NCI-H1105 treated with DMSO at 0.1 percent for 48 hours (cell line): Measurements from ENCODE around the gene TBCK.
A peak's percentile ranks its signal among the peaks of the same experiment; 100 is the strongest.
"Not testable (repeated sequence)": the region's sequence is repeated elsewhere in the genome, so short reads cannot be mapped to it uniquely, and the experiment has no call there.

ENCODE experiments used
- DNase-seq: peaks from one replicate; lab custom pipeline; 2025; lab: John Stamatoyannopoulos, UW

TBCK gene

DNA sequence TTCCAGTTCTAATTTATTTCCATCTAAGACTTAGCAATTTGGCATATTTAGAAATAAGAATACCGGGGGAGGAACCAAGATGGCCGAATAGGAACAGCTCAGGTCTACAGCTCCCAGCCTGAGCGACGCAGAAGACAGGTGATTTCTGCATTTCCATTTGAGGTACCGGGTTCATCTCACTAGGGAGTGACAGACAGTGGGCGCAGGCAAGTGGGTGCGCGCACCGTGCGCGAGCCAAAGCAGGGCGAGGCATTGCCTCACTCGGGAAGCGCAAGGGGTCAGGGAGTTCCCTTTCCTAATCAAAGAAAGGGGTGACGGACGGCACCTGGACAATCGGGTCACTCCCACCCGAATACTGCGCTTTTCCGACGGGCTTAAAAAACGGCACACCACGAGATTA is 102.7 kb downstream of the TBCK start:
- not testable (repeated sequence) for DNase-seq

DNA sequence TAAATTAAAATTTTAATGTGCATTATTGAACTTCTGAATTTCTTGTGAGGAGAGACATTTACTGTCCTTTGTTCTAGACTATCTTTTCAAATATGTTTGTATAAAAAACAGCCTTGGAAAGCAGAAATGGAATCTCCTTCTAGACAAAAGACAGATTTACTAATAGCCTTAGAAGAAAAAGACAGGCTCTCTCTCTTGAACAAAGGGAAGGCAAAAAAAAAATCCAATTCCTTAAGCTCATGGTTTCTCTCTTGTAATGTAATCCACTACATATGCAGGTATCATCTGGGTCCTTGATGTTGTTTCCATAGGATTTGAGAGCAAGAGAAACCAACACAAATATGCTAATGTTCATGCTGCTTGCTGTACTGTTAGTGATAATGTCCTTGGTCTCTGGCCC is 106.0 kb downstream of the TBCK start:
- no peak for DNase-seq

DNA sequence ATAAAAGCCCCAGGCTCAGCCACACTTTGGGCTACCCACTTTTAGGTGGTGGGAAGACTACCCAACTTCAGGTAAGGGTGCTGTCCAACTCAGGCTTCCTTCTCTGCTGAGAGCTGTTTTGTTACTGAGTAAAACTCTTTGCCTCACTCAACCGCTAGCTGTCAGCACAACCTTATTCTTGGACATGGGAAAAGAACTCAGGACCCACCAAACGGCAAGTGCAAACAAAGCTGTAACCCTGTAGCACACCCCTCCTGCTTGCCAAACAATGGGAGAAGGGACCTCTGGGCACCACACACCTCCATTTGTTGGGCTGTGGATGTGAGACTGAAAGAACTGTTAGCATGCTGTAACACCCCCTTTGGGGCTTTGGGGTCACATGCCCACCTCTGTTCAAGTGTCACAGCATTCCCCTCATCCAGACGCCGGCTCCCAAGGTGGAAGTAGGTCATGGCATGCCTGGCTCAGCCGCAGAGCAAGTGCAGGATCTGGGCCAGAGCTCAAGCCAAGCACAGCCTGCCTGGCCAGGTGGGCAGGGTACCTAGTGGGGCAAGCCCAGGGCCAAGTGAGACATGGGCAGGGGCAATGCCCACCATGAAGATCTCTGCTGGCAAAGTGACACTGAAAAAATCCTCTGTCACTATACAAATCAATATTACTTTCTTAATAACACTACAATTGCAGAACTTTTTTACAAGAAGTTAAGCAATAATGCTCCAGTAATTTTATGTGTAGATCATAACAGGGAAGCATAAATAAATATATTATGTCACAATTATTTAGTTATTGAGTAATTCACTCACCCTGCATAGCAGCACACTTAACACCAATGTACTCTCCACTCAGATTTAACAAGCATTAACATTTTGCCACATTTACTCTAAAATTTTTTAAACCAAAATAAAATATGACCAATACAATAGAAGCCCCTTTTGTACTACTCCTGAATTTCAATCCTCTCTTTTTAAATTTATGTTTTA is 107.2 kb downstream of the TBCK start:
- DNase-seq: no peak

DNA sequence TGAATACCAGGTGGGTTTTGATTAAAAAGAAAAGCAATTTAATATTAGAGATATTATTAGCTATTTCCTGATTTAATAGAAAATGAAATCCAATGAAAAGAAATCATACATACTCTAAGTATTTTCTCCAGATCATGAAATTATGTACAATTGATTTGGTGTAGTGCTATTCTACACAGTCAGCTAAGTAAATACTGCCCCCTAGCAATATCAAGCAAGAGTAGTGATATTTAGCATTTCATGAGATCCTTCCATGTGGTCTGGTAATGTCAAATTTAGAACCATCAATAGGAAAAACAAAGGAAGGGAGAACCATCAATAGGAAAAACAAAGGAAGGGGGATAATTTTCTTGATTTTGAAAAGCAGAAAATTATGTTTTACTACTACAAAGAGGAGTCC is 114.6 kb downstream of the TBCK start:
- DNase-seq: peak; percentile 35

DNA sequence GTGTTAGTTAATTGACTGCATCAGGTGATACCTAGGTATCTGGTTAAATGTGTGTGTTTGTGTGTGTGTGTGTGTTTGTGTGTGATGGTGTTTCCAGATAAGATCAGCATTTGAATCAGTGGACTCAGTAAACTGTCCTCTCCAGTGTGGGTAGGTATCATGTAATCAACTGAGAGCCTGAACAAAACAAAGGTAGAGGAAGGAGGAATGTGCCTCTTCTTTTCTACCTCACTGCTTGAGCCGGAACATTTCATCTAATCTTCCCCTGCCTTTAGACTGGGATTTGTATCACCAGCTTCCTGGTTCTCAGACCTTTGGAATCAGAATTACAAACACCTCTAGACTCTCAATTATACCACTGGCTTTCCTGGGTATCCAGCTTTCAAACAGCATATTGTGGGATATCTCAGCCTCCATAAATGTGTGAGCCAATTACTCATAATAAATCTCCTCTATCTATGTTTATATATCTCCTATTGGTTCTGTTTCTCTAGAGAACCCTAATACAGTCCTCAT is 120.5 kb downstream of the TBCK start:
- DNase-seq: no peak

DNA sequence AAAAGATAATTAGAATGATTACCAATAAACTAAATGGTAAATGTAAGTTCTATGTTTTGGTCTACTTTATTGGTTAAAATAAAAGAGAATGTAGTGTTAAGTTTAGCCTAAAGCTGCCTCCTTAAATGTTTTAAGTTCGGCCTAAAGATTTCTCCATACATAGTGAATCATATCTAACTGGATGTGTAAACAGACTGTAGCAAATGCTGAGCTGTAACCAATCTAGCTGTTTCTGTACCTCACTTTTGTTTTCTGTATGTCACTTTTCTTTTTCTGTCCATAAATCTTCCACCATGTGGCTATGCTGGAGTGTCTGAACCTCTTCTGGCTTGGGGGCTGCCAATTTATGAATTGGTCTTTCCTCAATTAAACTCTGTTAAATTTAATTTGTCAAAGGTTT is 121.2 kb downstream of the TBCK start:
- DNase-seq: no peak

DNA sequence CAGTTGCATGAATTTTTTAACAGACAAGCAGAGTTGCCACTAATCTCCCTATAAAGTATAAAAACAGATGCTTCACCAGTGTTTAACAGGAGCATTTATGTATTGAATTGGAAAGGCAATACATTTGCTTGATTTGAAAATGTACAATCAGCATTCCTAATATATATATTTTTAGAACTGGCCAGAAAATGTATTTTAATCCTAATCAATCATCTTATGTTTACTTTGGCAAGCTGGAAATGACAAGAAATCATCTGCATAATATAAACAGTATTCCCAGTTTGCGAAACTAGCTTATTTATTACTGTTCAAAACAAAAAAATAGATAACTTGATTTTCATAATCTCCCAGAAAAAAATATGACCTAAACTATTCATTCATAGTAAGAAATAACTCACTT is 123.9 kb downstream of the TBCK start:
- DNase-seq: no peak

DNA sequence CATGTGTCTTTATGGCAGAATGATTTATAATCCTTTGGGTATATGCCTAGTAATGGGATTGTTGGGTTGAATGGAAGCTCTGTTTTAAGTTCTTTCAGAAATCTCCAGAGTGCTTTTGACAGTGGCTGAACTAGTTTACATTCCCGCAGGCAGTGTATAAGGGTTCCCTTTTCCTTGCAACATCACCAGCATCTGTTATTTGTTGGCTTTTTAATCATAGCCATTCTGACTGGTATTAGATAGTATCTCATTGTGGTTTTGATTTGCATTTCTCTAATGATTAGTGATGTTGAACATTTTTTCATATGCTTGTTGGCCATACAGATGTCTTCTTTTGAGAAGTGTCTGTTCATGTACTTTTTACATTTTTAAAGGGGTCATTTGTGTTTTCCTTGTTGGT is 129.8 kb downstream of the TBCK start:
- no peak for DNase-seq

DNA sequence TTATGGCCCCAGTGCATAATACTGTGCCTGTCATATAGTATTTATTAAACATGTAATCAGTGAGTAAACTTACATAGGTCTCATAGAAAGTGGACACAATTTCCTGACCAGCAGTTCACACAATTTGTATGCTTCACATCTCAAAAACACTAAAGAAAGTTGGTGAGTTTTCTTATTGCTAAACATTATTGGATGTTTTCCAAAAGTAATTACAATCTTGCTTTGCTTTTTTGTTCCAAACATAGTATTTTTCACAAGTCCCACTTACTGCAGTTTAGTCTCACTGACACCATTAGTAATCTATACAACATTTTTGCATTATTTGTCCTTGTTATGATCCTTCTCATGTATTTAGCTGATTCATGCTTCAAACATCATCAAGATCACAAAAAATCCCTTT is 132.5 kb downstream of the TBCK start:
- DNase-seq: no peak

DNA sequence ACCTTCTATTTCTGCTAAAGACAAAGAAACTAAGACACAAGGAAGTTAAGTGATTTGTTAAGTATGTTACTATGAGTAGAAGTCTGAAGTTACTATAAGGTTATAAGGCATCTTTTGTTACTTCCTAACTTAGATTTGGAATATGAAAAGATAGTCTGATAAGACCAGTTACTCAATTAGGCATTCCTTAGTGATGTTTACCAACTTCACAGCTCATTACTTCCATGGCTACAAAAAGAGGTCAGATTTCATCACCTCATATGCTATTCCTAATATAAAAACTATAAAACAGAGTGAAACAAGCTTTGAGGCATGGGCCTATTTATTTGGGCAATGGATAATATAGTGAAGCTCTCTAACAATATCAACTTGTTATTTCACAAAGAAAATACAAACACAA is 143.1 kb downstream of the TBCK start:
- DNase-seq: no peak

DNA sequence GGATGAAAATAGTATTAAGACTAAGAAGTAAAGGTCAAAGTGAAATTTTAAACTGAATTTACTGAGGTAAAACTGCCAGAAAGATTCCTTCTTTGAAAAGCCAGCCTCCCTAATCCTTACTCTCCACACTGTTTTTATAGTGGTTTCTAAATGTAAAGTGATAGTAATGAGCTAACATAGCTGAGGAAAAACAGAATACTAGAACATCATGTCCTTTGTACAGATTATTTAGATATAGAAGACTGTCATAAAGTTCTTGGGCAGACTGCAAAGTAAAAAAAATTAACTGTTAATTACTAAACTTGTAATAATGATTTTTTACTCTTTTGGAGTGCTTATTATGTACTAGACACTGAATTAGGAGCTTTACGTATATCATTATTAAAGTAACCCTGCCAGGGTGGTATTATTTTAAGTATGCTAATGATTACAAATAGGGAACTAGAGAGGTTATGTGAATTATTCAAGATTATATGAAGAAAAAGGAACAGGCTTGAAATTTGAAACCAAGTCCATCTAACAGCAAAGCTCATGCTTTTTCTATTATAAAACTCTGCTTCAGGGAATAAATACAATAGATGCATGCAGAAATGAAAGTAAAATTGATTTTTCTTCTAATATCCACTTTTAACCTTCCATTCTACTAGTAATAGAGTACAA is 150.5 kb downstream of the TBCK start:
- no peak for DNase-seq

DNA sequence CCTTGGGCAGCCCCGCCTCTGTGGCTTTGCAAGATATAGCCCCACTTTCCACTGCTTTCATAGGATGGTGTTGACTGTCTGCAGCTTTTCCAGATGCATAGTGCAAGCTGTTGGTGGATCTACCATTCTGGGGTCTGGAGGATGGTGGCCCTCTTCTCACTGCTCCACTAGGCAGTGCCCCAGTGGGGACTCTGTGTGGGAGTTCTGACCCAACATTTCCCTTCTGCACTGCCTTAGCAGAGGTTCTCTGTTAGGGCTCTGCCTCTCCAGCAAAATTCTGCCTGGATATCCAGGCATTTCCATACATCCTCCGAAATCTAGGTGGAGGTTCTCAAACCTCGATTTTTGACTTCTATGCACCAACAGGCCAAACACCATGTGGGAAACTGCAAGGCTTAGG is 153.7 kb downstream of the TBCK start:
- no peak for DNase-seq

DNA sequence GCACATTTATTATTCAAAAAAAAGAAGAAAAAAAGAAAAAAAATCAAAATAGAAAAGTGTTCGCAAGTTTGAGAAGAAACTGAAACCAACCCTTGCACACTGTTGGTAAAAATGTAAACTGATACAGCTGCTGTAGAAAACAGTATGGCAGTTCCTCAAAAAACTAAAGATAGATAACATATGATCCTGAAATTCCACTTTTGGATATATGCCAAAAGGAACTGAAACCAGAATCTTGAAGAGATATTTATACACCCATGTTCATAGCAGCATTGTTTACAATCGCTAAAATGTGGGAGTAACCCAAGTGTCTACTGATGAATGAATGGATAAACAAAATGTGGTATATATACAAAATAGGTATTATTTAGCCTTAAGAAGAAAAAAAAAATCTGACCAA is 155.4 kb downstream of the TBCK start:
- DNase-seq: no peak

DNA sequence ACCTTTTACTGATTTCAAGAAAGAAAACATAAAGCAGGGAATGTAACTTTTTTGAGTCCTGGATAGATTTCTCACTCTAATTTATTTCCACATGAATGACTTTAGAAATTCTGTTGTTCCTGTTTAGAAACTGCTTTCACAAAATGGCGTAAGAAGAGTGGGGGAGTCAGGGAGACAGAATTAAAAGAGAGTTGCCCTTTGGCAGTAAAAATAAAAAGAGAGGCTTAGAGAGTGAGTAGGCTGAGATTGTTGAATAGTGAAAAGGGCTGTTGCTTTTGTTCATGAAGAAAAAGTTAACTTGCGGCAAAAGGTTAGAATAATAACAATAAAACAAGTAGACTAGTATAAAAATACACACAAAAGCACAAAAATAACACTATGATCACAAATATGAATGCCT is 166.1 kb downstream of the TBCK start:
- no peak for DNase-seq

DNA sequence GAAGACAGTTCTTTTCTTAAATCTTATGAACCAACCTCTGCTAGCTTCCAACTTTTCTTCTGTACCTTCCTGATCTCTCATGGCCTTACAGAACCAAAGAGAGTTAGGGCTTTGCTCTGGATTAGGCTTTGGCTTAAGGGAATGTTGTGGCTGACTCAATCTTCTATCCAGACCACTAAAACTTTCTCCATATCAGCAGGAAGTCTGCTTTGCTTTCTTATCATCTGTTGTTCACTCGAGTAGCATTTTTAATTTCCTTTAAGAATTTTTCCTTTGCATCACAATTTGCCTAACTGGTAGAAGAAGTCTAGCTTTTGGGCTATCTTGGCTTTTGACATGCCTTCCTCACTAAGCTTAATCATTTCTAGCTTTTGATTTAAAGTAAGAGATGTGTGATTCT is 167.0 kb downstream of the TBCK start:
- no peak for DNase-seq

DNA sequence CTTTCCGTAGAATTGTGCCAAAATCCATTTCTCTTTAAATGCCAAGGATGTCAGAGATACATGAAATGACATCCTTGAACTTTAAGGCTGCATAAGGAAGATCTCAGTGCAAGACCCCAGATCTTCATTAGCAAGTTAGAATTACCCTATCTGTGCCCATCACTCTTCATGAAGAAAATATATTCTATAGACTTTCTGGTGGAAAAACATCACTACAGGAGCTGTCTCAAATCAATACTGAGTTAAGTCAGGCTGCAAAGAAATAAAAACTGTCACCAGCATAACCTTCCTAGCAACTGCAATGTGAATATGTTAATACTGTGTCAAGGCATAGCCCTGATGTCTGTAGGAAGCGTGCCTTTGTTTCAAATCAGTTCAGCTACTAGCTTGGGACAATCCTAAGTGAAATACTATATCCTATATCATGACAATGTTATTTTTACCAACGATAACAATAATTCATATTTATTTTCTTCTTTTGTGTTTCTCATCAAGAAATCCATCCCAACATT is 173.3 kb downstream of the TBCK start:
- DNase-seq: no peak

DNA sequence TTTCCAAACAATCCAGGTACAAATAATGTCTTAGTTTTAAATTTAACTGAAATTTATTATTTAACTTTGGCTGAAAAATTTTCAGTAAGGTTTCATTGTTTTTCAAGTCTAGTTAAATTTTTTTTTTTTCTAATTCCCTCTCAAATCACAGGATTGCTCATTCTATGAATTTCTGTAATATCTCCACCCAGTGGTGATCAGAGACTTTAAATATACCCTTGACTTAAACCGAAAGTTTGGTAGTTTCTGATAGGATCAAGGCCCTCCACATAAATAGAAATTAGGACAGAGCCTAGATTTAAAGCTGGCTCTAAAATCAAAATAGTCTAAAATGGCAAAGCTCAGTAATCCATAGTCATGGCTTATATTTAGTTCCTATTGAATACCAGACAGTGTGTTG is 175.4 kb downstream of the TBCK start:
- no peak for DNase-seq

DNA sequence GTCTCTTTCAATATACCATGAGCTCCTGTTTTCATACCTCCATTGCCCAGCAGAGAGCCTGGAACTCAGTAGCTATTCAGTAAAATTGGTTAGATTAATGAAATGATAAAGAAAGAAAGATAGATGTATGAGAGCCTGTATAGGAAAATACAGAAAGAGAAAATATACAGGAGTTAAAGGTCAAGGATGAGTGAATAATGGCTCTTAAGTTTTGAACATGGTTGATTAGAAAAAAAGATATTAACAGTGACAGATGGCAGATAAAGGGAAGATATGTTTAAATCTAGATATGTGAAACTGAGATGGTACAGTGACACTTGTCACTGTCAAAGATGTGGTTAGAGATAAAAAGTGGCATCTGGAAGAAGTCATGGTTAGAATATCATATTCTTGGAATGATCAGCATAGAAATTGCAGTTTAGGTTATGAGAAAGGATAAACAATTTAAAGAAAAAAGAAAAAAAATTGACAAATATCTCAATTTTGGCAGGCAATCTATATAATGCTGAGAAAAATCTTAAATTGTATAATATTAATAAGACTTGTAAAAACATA is 179.2 kb downstream of the TBCK start:
- no peak for DNase-seq

DNA sequence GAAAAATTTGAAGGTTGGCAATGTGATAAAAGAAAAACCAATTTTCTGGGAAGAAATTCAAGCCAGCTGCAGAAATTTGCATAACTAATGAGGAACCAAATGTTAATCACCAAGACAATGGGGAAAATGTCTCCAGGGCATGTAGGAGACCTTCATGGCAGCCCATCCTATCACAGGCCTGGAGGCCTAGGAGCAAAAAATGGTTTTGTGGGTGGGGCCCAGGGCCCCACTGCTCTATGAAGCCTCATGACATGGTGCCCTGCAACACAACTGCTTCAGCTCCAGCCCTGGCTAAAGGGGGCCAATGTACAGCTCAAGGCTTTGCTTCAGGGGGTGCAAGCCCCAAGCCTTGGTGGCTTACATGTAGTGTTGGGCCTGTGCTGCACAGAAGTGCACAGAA is 184.0 kb downstream of the TBCK start:
- no peak for DNase-seq

DNA sequence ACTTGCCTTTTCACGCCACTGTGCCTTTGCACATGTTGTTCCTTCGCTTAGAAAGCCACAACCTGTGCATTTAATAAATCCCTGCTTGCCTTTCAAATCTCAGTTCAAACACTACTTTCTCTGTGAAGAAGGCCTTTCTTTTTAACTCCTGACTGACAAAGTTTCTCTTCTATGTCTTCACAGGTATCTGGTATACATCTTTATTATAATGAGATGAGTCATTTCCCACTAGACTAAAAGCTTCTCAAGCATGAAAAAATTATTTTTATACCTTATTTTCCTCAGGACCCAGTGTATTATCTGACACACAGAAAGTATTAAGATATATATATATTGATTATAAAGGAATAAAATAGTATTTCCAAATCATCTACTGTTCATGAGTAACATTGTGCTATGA is 189.9 kb downstream of the TBCK start:
- DNase-seq: no peak

DNA sequence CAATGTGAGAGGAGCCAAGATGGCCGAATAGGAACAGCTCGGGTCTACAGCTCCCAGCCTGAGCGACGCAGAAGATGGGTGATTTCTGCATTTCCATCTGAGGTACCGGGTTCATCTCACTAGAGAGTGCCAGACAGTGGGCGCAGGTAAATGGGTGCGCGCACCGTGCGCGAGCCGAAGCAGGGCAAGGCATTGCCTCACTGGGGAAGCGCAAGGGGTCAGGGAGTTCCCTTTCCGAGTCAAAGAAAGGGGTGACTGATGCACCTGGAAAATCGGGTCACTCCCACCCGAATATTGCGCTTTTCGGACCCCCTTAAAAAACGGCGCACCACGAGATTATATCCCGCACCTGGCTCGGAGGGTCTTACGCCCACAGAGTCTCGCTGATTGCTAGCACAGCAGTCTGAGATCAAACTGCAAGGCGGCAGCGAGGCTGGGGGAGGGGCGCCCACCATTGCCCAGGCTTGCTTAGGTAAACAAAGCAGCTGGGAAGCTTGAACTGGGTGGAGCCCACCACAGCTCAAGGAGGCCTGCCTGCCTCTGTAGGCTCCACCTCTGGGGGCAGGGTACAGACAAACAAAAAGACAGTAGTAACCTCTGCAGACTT is 196.0 kb downstream of the TBCK start:
- not testable (repeated sequence) for DNase-seq

DNA sequence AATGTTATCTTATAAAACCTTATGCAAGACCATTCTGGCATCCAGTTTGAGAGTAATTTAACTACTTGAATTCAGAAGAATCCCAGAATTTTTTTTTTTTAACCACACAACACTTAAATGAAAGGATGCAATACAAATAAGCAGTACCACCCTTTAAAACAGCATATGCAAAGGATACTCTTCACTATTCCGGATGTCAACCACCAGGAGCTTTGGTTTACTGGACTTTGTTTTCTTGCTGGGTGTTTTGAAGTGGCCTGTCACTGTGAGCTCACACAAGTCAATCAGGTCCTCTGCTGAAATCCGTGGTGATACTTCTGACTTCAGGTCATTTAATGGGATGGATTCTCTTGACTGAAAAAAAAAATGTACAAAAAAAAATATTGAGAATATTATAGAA is 200.0 kb downstream of the TBCK start:
- no peak for DNase-seq
